Measurements from ENCODE around the gene BUD13. TPM values are rescaled to one million over a fixed set of nuclear protein-coding genes. Genes with fewer than 3 reads are reported as not detected.
"Not testable (repeated sequence)": the region's sequence is repeated elsewhere in the genome, so short reads cannot be mapped to it uniquely, and the experiment has no call there.

The BUD13 gene, protein sequence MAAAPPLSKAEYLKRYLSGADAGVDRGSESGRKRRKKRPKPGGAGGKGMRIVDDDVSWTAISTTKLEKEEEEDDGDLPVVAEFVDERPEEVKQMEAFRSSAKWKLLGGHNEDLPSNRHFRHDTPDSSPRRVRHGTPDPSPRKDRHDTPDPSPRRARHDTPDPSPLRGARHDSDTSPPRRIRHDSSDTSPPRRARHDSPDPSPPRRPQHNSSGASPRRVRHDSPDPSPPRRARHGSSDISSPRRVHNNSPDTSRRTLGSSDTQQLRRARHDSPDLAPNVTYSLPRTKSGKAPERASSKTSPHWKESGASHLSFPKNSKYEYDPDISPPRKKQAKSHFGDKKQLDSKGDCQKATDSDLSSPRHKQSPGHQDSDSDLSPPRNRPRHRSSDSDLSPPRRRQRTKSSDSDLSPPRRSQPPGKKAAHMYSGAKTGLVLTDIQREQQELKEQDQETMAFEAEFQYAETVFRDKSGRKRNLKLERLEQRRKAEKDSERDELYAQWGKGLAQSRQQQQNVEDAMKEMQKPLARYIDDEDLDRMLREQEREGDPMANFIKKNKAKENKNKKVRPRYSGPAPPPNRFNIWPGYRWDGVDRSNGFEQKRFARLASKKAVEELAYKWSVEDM
- 35.0 and 37.7 TPM in 2 replicates for total RNA-seq (2014; rRNA removed; shearing (Covaris generic))

DNA sequence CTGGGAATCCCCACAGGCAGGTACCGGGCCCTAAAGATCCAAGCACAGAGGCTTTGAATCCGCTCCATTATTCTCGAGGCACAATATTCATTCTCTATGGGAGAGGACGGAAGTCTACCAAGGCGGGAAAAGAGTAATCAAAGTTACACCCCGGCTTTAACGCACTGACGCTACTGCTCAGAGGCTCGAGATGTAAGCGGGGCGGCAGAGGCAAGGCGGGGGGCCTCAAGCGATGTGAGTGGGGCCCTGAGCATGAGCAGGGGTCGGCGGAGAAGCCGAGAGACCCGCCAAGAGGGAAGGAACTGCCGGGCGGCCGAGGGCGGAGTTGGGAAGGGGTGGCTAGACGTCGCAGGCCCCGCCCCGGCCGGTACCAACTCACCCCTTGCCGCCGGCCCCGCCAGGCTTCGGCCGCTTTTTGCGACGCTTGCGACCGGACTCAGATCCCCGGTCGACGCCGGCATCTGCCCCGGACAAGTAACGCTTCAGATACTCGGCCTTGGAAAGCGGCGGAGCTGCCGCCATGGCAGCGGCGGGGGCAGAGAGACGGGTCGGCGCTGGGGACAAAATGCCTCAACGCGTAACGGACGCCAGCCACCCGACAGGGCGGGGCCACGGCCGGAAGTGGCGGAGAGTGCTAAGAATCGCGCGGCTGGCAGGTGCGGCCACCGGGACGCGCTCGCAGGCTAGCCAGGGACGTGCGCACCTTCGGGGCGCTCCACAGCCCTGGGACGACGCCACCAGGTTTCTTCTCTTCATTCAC lies at the start of gene BUD13:
Gene BUD13, minus strand, starts transcription at position 545 of the 760 bp plus-strand sequence. Its CDS starts 23 bp downstream, at position 522.
- DNase-seq (ENCODE audit: low spot score): peak; percentile 86
- in situ Hi-C loops (cut with HindIII; ENCODE audit: low sequenced_read_pairs): no loop called here

GRCh38 chr11:116822575-116822974 lies 49.8 kb upstream of the BUD13 start:
- in situ Hi-C loops (cut with HindIII; ENCODE audit: low sequenced_read_pairs): no loop called here
- no peak for DNase-seq (ENCODE audit: low spot score)

DNA sequence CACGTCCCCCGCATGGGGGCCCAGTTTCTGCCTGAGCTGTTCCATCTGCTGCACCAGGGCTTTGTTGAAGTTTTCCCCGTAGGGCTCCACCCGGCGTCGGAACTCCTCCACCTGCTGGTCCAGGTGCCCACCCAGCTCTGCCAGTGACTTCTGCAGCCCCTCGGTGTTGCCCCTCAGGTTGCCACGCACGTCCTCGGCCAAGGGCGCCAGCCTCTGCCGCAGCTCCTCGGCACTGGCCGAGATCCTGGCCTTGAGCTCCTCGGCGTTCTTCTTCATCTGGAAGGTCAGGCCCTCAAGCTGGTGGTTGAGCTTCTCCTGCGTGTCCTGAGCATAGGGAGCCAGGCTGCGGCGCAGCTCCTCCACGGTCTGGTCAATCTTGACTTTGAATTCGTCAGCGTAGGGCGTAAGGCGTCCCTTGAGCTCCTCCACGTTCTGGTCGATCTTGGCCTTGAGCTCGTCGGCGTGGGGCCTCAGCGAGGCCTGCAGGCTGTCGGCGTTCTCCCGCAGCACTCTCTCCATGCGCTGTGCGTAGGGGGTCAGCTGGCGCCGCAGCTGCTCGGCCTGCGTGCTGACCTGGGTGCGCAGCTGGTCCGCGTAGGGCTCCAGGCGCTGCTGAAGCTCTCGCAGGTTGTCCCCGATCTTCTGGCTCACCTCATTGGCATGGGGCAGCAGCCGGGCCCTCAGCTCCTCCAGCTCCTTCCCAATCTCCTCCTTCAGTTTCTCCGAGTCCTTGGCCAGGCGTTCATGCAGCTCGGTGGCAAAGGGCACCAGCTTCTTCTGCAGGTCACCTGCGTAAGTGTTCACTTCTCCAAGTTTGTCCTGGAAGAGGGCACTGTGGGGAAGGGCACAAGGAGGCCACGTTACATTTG lies 48.5 kb upstream of the BUD13 start:
- DNase-seq (ENCODE audit: low spot score): no peak
- in situ Hi-C loops (cut with HindIII; ENCODE audit: low sequenced_read_pairs): no loop called here

- DNase-seq (ENCODE audit: low spot score): no peak
- in situ Hi-C loops (cut with HindIII; ENCODE audit: low sequenced_read_pairs): no loop called here
These were observed 46.3 kb upstream of the BUD13 start for GRCh38 chr11:116819049-116819448.

DNA sequence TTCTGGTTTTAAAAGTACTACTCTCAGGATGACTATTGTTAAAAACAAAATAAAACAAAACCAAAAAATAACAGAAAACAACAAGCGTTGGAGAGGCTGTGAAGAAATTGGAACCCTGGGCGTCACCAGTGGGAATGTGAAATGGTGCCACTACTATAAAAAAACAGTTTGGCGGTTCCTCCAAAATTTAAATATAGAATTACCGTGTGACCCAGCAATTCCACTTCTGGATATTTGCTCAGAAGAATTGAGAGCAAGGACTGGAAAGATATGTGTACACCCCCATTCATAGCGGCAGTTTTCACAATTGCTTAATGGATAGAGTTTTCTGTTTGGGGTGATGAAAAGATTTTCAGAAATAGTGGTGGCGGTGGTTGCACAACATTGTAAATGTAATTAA lies 41.7 kb upstream of the BUD13 start:
- in situ Hi-C loops (cut with HindIII; ENCODE audit: low sequenced_read_pairs): no loop called here
- no peak for DNase-seq (ENCODE audit: low spot score)

DNA sequence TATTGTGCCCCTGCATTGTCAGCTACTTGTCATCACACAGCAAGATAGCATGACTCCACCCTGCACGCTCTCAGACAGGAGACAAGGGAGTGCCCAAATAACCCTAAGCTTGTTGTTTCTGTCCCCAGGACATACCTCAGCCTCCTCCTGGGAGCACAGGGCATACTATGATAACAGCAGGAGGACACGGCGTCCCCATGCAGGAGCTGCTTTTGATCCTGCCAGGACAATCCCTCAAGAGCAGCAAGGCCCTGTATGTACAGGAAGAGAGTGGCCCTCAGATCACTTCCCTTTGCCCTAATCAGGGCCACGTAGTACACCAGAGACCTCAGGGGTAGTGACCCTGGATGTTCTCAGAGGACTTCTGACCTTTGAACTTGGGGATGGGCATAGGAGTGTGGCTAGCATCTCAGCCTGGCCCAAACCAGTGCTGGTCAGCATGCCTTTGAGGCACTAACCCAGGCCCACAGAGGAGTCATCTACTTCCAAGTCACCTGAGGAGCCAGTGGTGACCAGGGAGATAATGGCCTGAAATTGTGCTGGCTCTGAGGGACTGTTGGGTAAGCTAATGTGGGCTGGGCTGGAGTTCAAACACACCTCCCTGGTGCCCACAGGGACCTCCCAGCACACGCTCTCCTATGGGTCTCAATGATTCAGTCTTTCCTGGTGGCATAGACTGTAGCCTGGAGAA lies 41.1 kb upstream of the BUD13 start:
- DNase-seq (ENCODE audit: low spot score): no peak
- in situ Hi-C loops (cut with HindIII; ENCODE audit: low sequenced_read_pairs): no loop called here

- in situ Hi-C loops (cut with HindIII; ENCODE audit: low sequenced_read_pairs): no loop called here
- no peak for DNase-seq (ENCODE audit: low spot score)
These were observed 40.4 kb upstream of the BUD13 start for GRCh38 chr11:116813170-116813569.

DNA sequence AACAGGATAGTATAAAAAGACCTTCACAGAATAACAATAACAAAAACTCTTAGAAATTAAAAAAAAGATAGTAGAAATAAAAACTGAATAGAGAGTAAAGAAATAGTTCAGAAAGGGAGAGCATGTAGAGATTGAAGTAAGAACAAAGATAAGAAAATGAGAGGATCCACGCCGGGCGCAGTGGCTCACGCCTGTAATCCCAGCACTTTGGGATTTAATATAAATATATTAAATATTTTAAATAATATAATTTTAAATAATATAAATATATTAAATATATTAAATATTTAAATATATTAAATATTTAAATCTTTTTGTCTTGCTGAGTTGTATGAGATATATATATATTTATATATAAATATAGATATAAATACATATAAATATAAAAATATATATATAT lies 39.3 kb upstream of the BUD13 start:
- no peak for DNase-seq (ENCODE audit: low spot score)
- in situ Hi-C loops (cut with HindIII; ENCODE audit: low sequenced_read_pairs): no loop called here

- no peak for DNase-seq (ENCODE audit: low spot score)
- in situ Hi-C loops (cut with HindIII; ENCODE audit: low sequenced_read_pairs): no loop called here
These were observed 38.4 kb upstream of the BUD13 start for GRCh38 chr11:116811194-116811593.

DNA sequence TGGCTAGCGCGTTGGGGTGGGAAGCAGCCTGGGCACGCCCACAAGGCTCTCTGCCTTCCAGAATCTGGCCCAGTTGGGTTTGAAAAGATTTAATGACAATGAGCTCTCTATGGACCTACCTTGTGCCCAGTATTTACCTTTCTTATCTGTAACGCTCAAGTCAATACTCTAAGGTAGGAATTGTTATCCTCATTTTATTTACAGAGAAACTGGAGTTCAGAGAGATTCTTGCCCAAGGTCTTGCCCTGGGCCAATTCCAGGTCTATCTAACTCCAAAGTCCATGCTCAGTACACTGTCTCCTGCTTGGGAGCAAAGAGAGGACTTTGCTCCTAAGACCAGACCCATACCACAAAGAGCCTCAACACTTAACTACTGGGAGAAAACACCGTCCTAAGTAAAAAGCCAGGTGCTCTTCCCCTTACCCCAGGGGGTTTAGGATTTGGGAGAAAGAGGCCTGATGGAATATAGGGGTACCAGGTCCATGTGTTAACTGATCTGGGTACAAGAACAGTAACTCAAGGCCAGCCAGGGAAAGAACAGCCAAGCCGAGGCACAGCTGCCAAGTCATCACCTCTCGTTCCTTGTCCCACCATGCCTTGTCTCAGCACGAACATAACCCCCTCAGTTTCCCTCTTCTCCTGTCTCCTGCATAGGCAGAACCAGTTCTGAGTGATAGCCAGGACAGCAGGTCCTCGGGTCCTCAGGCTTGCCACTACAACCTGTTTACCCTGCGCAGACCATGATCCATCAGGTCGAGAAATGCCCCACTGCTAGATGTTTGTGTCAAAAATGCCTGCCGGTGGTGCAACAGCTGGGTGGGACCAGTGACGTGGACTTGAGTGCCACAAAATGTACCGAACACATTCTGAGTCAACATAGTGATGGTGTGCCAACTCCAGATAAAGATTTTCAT lies 35.7 kb upstream of the BUD13 start:
- in situ Hi-C loops (cut with HindIII; ENCODE audit: low sequenced_read_pairs): no loop called here
- DNase-seq (ENCODE audit: low spot score): no peak

DNA sequence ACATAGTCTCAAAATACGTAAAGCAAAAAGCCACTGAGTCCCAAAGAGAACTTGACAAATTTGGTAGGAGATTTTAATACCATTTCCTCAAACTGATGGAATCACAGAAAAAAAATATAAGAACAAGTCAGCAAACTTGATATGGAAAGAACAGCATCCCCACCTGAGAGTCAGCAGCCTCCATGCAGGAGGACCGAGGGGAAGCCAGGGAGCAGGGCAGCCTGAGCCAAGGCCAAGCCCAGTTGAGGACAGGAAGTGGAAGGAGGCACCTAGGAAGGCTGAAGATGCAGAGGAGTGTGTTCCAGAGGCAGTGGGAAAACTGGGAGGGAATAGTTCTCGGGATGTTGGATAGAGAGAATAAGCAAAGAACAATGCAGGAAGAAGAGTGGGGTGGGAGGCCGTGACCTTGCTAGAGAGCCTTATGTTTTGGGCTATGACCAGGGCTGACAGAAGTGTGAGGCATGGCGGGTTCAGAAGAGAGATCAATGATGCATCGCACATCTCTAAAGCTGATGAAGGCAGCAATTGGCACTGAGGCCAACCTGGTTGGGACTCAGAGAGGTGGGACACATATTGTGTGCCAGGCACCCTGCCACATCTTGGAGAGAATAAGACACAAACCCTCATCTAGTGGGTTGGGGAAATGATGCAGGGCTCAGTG lies 34.9 kb upstream of the BUD13 start:
- no peak for DNase-seq (ENCODE audit: low spot score)
- in situ Hi-C loops (cut with HindIII; ENCODE audit: low sequenced_read_pairs): no loop called here

- in situ Hi-C loops (cut with HindIII; ENCODE audit: low sequenced_read_pairs): no loop called here
- DNase-seq (ENCODE audit: low spot score): no peak
These were observed 31.2 kb upstream of the BUD13 start for GRCh38 chr11:116804001-116804400.

DNA sequence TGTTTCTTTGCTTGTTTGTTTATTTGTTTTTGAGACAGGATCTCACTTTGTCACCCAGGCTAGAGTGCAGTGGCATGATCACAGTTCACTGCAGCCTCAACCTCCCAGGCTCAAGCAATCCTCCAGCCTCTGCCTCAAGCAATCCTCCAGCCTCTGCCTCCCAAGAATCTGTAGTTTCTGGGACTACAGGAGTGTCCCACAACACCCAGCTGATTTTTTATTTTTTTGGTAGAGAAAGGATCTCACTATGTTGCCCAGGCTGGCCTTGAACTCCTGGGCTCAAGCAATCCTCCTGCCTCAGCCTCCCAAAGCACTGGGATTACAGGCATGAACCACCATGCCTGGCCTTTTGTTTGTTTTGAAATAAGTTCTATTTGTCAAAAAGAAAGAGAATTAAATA lies 28.9 kb upstream of the BUD13 start:
- in situ Hi-C loops (cut with HindIII; ENCODE audit: low sequenced_read_pairs); DNase-seq (ENCODE audit: low spot score): not testable (repeated sequence)

GRCh38 chr11:116800610-116801009 lies 27.8 kb upstream of the BUD13 start:
- in situ Hi-C loops (cut with HindIII; ENCODE audit: low sequenced_read_pairs): no loop called here
- no peak for DNase-seq (ENCODE audit: low spot score)

DNA sequence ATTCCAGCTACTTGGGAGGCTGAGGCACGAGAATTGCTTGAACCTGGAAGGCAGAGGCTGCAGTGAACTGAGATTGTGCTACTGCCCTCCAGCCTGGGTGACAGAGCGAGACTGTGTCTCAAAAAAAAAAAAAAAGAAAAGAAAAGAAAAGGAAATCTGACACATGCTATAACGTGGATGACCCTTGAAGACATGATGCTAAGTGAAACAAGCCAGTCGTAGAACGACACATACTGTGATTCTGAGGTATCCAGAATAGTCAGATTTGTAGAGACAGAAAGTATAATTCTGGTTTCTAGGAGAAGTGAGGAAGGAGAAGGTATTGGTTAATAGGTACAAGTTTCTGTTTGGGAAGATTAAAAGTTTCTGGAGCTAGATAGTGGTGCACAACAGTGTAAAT lies 25.6 kb upstream of the BUD13 start:
- no peak for DNase-seq (ENCODE audit: low spot score)
- in situ Hi-C loops (cut with HindIII; ENCODE audit: low sequenced_read_pairs): no loop called here

DNA sequence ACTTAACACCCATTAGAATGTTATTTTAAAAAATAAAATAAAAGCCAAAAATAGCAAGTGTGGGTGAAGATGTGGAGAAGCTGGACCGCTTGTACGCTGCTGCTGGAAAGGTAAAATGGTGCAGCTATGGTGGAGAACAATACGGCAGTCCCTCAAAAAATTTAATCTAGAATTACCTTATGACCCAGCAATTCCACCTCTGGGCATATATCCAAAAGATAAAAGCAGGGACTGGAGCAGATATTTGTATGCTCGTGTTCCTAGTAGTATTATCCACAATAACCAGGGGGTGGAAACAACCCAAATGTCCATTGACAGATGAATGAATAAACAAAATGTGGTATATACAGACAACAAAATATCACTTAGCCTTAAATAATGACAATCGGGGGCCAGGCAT lies 25.0 kb upstream of the BUD13 start:
- in situ Hi-C loops (cut with HindIII; ENCODE audit: low sequenced_read_pairs): no loop called here
- no peak for DNase-seq (ENCODE audit: low spot score)

- no peak for DNase-seq (ENCODE audit: low spot score)
- in situ Hi-C loops (cut with HindIII; ENCODE audit: low sequenced_read_pairs): no loop called here
These were observed 23.8 kb upstream of the BUD13 start for GRCh38 chr11:116796548-116796947.
